Measurements from ENCODE around the gene PLAAT2.

- TF ChIP-seq PPARA (CRISPR knock-in tag; IDR thresholded peaks at IDR 0.05; ENCODE audit: borderline replicate concordance), result no peak
- TF ChIP-seq CREB5 (CRISPR knock-in tag; IDR thresholded peaks at IDR 0.05; ENCODE audit: low read depth), result no peak
- TF ChIP-seq TOX (CRISPR knock-in tag; IDR thresholded peaks at IDR 0.05; ENCODE audit: borderline replicate concordance), result no peak
- no peak for TF ChIP-seq CSDC2 (CRISPR knock-in tag; IDR thresholded peaks at IDR 0.05)
Observed at GRCh38 chr11:63608353-63609345, 45.5 kb upstream of the PLAAT2 start.
